CD14-positive monocyte (primary cell): ENCODE results near the gene ZC3H7A. TPM values are rescaled to one million over a fixed set of nuclear protein-coding genes. Genes with fewer than 3 reads are reported as not detected.

Source experiments
- DNase-seq, 3 donors: peaks; one replicate each; pipeline ENCODE4 v3.0.0-alpha.2; 2011 to 2022
- H2AFZ ChIP-seq: 2 replicates; pipeline ENCODE4 v1.6.0; 2012; ENCODE audit warnings: mild to moderate bottlenecking, low read depth, low read length, inconsistent platforms; ENCODE audit not compliant: insufficient read depth, poor library complexity, severe bottlenecking
- H3K27ac ChIP-seq, 2 donors: 1 replicate in 1 of 2; 2 replicates in 1 of 2; pipeline ENCODE4 v1.5.1; 2012 to 2013; ENCODE audit warnings: low read length in 2 of 2, control low read depth in 1 of 2, inconsistent platforms in 1 of 2, low read depth in 1 of 2, mild to moderate bottlenecking in 1 of 2
- H3K27me3 ChIP-seq, 2 donors: one replicate each; pipeline versions ENCODE4 v1.6.0 to v1.6.1; 2011 to 2013; ENCODE audit warnings: low read length in 2 of 2; ENCODE audit not compliant: control insufficient read depth in 2 of 2, insufficient read depth in 2 of 2
- H3K36me3 ChIP-seq, 2 donors: replicated peaks in 1 of 2; 1 replicate in 1 of 2; 2 replicates in 1 of 2; pipeline versions ENCODE4 v1.5.1 to v1.6.1; 2012 to 2013; ENCODE audit warnings: low read length in 2 of 2, control low read depth in 1 of 2, inconsistent platforms in 1 of 2, mild to moderate bottlenecking in 1 of 2; ENCODE audit not compliant: insufficient read depth in 2 of 2, control insufficient read depth in 1 of 2
- H3K4me1 ChIP-seq, 2 donors: 1 replicate in 1 of 2; 2 replicates in 1 of 2; pipeline versions ENCODE4 v1.5.1 to v1.6.1; 2012 to 2013; ENCODE audit warnings: low read length in 2 of 2, control low read depth in 1 of 2, inconsistent platforms in 1 of 2, mild to moderate bottlenecking in 1 of 2, moderate library complexity in 1 of 2; ENCODE audit not compliant: insufficient read depth in 2 of 2, control insufficient read depth in 1 of 2
- H3K4me2 ChIP-seq: replicated peaks from 2 replicates; pipeline ENCODE3; 2012; ENCODE audit warnings: low read length, moderate library complexity, mild to moderate bottlenecking; ENCODE audit not compliant: poor library complexity, severe bottlenecking; ENCODE audit errors: extremely low read depth
- H3K4me3 ChIP-seq, 3 experiments: fragments of 200-600 bp in 1 of 3; sonication (generic) in 1 of 3; replicated peaks in 1 of 3; 1 replicate in 2 of 3; 2 replicates in 1 of 3; pipeline ENCODE4 v1.5.1; 2011 to 2013; ENCODE audit warnings: low read length in 3 of 3, mild to moderate bottlenecking in 3 of 3, control low read depth in 2 of 3, low read depth in 2 of 3, inconsistent platforms in 1 of 3, moderate library complexity in 1 of 3
- H3K79me2 ChIP-seq: 2 replicates; pipeline ENCODE4 v1.6.0; 2012; ENCODE audit warnings: mild to moderate bottlenecking, control low read depth, inconsistent platforms, low read length, moderate library complexity; ENCODE audit not compliant: insufficient read depth
- H3K9ac ChIP-seq: 2 replicates; pipeline ENCODE4 v1.6.0; 2017; ENCODE audit warnings: low read length, mild to moderate bottlenecking; ENCODE audit not compliant: insufficient read depth, poor library complexity, severe bottlenecking
- H3K9me3 ChIP-seq, 2 donors: replicated peaks in 1 of 2; 1 replicate in 1 of 2; 2 replicates in 1 of 2; pipeline versions ENCODE4 v1.5.1 to v1.6.1; 2012 to 2013; ENCODE audit warnings: low read length in 2 of 2, control low read depth in 1 of 2; ENCODE audit not compliant: control insufficient read depth in 1 of 2, insufficient read depth in 1 of 2
- H4K20me1 ChIP-seq: 2 replicates; pipeline ENCODE4 v1.6.0; 2012; ENCODE audit warnings: mild to moderate bottlenecking, low read length, control low read depth, moderate library complexity; ENCODE audit not compliant: insufficient read depth
- H3K27ac Mint-ChIP-seq, 7 donors: one replicate each; pipeline ENCODE4 v1.8.0; 2020; ENCODE audit warnings: mild to moderate bottlenecking in 7 of 7, mixed read lengths in 7 of 7, moderate library complexity in 6 of 7, inconsistent platforms in 2 of 7
- H3K27me3 Mint-ChIP-seq, 3 donors: one replicate each; pipeline ENCODE4 v1.8.0; 2021 to 2022; ENCODE audit warnings: low read depth in 3 of 3, mild to moderate bottlenecking in 3 of 3, mixed read lengths in 3 of 3, moderate library complexity in 3 of 3, inconsistent platforms in 1 of 3
- H3K36me3 Mint-ChIP-seq, 2 donors: one replicate each; pipeline ENCODE4 v1.8.0; 2020; ENCODE audit warnings: mixed read lengths in 2 of 2, inconsistent platforms in 1 of 2, mild to moderate bottlenecking in 1 of 2
- H3K4me1 Mint-ChIP-seq: one replicate; pipeline ENCODE4 v1.8.0; 2020; ENCODE audit warnings: mild to moderate bottlenecking, mixed read lengths
- H3K4me3 Mint-ChIP-seq, 2 donors: one replicate each; pipeline ENCODE4 v1.8.0; 2020; ENCODE audit warnings: mild to moderate bottlenecking in 2 of 2, mixed read lengths in 2 of 2, moderate library complexity in 1 of 2
- H3K9me3 Mint-ChIP-seq, 7 donors: one replicate each; pipeline ENCODE4 v1.8.0; 2020 to 2022; ENCODE audit warnings: mixed read lengths in 7 of 7, mild to moderate bottlenecking in 6 of 7, moderate library complexity in 6 of 7, inconsistent platforms in 2 of 7
- WGBS: methylation state at CpG from one replicate; pipeline ENCODE4 v1.1.5; 2013; ENCODE audit warnings: missing lambda C conversion rate; ENCODE audit not compliant: insufficient coverage; 5-methylcytosine and 5-hydroxymethylcytosine counted together
- intact Hi-C, 2 donors: fragments of 100-400 bp; cut with micrococcal nuclease; formaldehyde crosslinking; loops; one replicate each; pipeline versions ENCODE4 v1.15.0 to v1.15.1; 2023
- polyA plus RNA-seq, 3 donors: library from polyadenylated mRNA; depleted of rRNA in 1 of 3; unstranded in 2 of 3; stranded (reverse) in 1 of 3; fragments of 300-500 nt in 2 of 3; fragments of >200 nt in 1 of 3; fragmentation: Illumina TruSeq in 2 of 3; gene quantifications; 1 replicate in 2 of 3; 2 replicates in 1 of 3; pipeline ENCODE4 v1.2.3, GENCODE V29; 2012 to 2021
- TF ChIP-seq, protein P1 (sequence below): fragments of 200-600 bp; IDR thresholded peaks from one replicate; pipeline ENCODE4 v1.8.0; 2022; ENCODE audit warnings: antibody characterized with exemption, mild to moderate bottlenecking

The ZC3H7A gene
- polyA plus RNA-seq, 3 donors: 22.6 to 62.0 (median 27.5) TPM

DNA sequence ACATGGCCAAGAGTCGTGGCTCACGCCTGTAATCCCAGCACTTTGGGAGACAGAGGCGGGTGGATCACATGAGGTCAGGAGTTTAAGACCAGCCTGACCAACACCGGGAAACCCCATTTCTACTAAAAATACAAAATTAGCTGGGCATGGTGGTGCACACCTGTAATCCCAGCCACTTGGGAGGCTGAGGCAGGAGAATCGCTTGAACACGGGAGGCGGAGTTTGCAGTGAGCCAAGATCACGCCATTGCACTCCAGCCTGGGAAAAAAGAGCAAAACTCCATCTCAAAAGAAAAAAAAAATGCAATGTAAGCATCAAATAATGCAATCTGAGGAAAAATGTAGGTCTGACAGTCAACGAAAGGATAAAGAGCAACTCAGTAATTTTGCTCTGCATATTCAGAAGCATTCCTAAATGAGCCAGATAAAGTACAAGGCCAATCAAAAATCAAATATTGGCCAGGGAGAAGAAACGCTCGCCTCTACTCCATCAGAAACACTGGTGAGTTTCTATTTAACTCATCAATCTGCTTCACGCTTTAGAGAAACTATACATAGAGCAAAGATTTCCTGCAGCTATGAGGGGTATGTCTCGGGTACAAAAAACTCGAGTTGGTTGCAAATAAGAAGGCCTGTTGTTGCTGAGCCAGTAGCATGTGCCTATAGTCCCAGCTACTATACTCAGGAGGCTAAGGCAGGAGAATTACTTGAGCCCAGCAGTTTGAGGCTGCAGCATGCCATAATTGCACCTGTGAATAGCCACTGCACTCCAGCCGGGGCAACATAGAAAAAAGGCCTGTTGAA is 58.1 kb downstream of the ZC3H7A start:
- no peak for DNase-seq
- H3K27me3 Mint-ChIP-seq: peaks cover 0 to 2% (median 1%) of the 10 kb centered on the region in 3 donors
- no peak overlapping the region for H3K27ac ChIP-seq
- no peaks in the 10 kb centered on the region for H3K9me3 ChIP-seq
- H3K4me1 ChIP-seq: peaks cover 35 to 51% of the 10 kb centered on the region in 2 donors
- no peaks in the 10 kb centered on the region for H3K9me3 Mint-ChIP-seq
- peaks cover 77% of the 10 kb centered on the region for H4K20me1 ChIP-seq
- H3K36me3 Mint-ChIP-seq: peaks cover 49 to 52% of the 10 kb centered on the region in 2 donors
- H3K4me1 Mint-ChIP-seq: peaks cover 51% of the 10 kb centered on the region
- 96% methylated on average over 9 of the region's 15 CpGs for WGBS
- TF ChIP-seq, protein P1, sequence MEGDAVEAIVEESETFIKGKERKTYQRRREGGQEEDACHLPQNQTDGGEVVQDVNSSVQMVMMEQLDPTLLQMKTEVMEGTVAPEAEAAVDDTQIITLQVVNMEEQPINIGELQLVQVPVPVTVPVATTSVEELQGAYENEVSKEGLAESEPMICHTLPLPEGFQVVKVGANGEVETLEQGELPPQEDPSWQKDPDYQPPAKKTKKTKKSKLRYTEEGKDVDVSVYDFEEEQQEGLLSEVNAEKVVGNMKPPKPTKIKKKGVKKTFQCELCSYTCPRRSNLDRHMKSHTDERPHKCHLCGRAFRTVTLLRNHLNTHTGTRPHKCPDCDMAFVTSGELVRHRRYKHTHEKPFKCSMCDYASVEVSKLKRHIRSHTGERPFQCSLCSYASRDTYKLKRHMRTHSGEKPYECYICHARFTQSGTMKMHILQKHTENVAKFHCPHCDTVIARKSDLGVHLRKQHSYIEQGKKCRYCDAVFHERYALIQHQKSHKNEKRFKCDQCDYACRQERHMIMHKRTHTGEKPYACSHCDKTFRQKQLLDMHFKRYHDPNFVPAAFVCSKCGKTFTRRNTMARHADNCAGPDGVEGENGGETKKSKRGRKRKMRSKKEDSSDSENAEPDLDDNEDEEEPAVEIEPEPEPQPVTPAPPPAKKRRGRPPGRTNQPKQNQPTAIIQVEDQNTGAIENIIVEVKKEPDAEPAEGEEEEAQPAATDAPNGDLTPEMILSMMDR: no peak
- peak overlapping the region in 4 of 7 donors; percentile 40 to 61 (median 53) for H3K27ac Mint-ChIP-seq
- no peak overlapping the region for H2AFZ ChIP-seq
- peaks cover 33 to 53% of the 10 kb centered on the region in 2 donors for H3K36me3 ChIP-seq
- no peak overlapping the region for H3K4me3 ChIP-seq
- no peak overlapping the region for H3K4me3 Mint-ChIP-seq
- H3K9ac ChIP-seq: no peak overlapping the region
- H3K4me2 ChIP-seq: no peak overlapping the region
- peaks cover 85% of the 10 kb centered on the region for H3K79me2 ChIP-seq
- intact Hi-C loops: no loop called here
- H3K27me3 ChIP-seq: no peaks in the 10 kb centered on the region

DNA sequence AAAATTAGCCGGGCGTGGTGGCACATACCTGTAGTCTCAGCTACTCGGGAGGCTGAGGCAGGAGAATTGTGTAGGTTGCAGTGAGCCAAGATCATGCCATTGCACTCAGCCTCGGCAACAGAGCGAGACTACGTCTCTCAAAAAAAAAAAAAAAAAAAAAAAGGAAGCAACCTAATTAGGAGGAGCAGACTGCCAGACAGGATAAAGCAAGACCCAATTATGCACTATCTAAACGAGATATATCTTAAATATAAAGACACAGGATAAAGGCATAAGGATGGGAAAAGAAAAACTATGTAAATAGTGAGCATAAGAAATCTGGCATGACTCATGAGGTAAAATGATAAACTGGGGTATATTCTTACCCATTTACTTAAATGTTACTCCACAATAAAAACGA is 59.3 kb downstream of the ZC3H7A start:
- no peaks in the 10 kb centered on the region for H3K9me3 Mint-ChIP-seq
- H3K9ac ChIP-seq: no peak overlapping the region
- H3K36me3 ChIP-seq: peaks cover 44 to 65% of the 10 kb centered on the region in 2 donors
- peaks cover 0 to 2% (median 1%) of the 10 kb centered on the region in 3 donors for H3K27me3 Mint-ChIP-seq
- H3K27ac ChIP-seq: peak overlapping the region in 1 of 2 donors; percentile 2
- no peak overlapping the region for H3K4me3 ChIP-seq
- peaks cover 41% of the 10 kb centered on the region for H3K4me1 Mint-ChIP-seq
- H3K9me3 ChIP-seq: no peaks in the 10 kb centered on the region
- peaks cover 84% of the 10 kb centered on the region for H4K20me1 ChIP-seq
- peak overlapping the region in 4 of 7 donors; percentile 19 to 57 (median 48) for H3K27ac Mint-ChIP-seq
- TF ChIP-seq, protein P1: no peak
- peaks cover 24 to 40% of the 10 kb centered on the region in 2 donors for H3K4me1 ChIP-seq
- no peak for DNase-seq
- no peaks in the 10 kb centered on the region for H3K27me3 ChIP-seq
- intact Hi-C loops: no loop called here
- no peak overlapping the region for H2AFZ ChIP-seq
- WGBS: no CpG with 5 or more reads among the region's 8 CpGs
- H3K79me2 ChIP-seq: peaks cover 94% of the 10 kb centered on the region
- peak overlapping the region in 1 of 2 donors; percentile 63 for H3K4me3 Mint-ChIP-seq
- no peak overlapping the region for H3K4me2 ChIP-seq
- H3K36me3 Mint-ChIP-seq: peaks cover 61 to 62% of the 10 kb centered on the region in 2 donors
